K562 (cell line): ENCODE data around the gene MTIF3. TPM values are rescaled to one million over a fixed set of nuclear protein-coding genes. Genes with fewer than 3 reads are reported as not detected.
A peak's percentile ranks its signal among the peaks of the same experiment; 100 is the strongest.

Source experiments
- CBX2 ChIP-seq: fragments of 200-600 bp; sonication (generic); IDR thresholded peaks from one replicate; pipeline ENCODE4 v1.6.1; 2012; ENCODE audit warnings: mild to moderate bottlenecking, low read length, inconsistent platforms; ENCODE audit not compliant: insufficient read depth, poor library complexity, severe bottlenecking
- DDX20 ChIP-seq: fragments of 450-650 bp; IDR thresholded peaks from 2 replicates; pipeline ENCODE4 v1.6.1; 2016; ENCODE audit warnings: missing genetic modification characterization, low read depth, mild to moderate bottlenecking, missing compliant biosample characterization, moderate library complexity
- EHMT2 ChIP-seq: fragments of 450-650 bp; IDR thresholded peaks from 2 replicates; pipeline ENCODE4 v1.6.1; 2018; ENCODE audit warnings: antibody characterized with exemption
- FOXJ3 ChIP-seq: sonication (generic); formaldehyde crosslinking; IDR thresholded peaks from 2 replicates; pipeline ENCODE4 v1.4.0; 2020; ENCODE audit warnings: mild to moderate bottlenecking, missing genetic modification reagents
- JUND ChIP-seq, 2 experiments: IDR thresholded peaks; 2 replicates in 1 of 2; 3 replicates in 1 of 2; pipeline ENCODE4 v1.6.1; 2011; ENCODE audit warnings: borderline replicate concordance in 2 of 2, low read depth in 2 of 2, low read length in 2 of 2, improper control_type of control experiment in 1 of 2, missing biosample characterization in 1 of 2, missing genetic modification characterization in 1 of 2, missing genetic modification reagents in 1 of 2
- KLF16 ChIP-seq: IDR thresholded peaks from 2 replicates; pipeline ENCODE4 v1.6.1; 2016; ENCODE audit warnings: antibody characterized with exemption
- KLF6 ChIP-seq: fragments of 250-450 bp; sonication (Bioruptor Pico); IDR thresholded peaks from 2 replicates; pipeline ENCODE4 v1.4.0; 2020; ENCODE audit warnings: mild to moderate bottlenecking, moderate library complexity, borderline replicate concordance
- MAX ChIP-seq: sonication (generic); formaldehyde crosslinking; IDR thresholded peaks from 2 replicates; pipeline ENCODE4 v1.9.0; 2022; ENCODE audit warnings: mild to moderate bottlenecking, missing genetic modification reagents
- NR2F6 ChIP-seq: fragments of 450-650 bp; formaldehyde crosslinking; IDR thresholded peaks from 2 replicates; pipeline ENCODE4 v1.4.0; 2020; ENCODE audit warnings: mild to moderate bottlenecking
- PRMT5 ChIP-seq: sonication (generic); formaldehyde crosslinking; IDR thresholded peaks from 2 replicates; pipeline ENCODE4 v1.5.0; 2020; ENCODE audit warnings: missing genetic modification reagents
- ZNF134 ChIP-seq: fragments of 250-450 bp; sonication (Bioruptor Pico); conservative IDR thresholded peaks from 2 replicates; pipeline ENCODE4 v1.4.0; 2020
- ZNF398 ChIP-seq: fragments of 250-450 bp; sonication (Bioruptor Pico); IDR thresholded peaks from 2 replicates; pipeline ENCODE4 v1.8.0; 2021; ENCODE audit warnings: moderate library complexity, mild to moderate bottlenecking, inconsistent platforms
- polyA plus RNA-seq, 8 experiments: library from polyadenylated mRNA; depleted of rRNA in 4 of 8; stranded (reverse) in 5 of 8; unstranded in 3 of 8; fragments of >200 nt; fragmentation: Nextera tagmentation in 2 of 8; fragmentation: Illumina TruSeq in 1 of 8; extraction: Ambion mirVana in 2 of 8; extraction: Trizol in 1 of 8; gene quantifications; 2 replicates each; pipeline versions ENCODE4 v1.2.1 to v1.2.3, GENCODE V29; 2011 to 2014; ENCODE audit warnings: inconsistent platforms in 1 of 8, missing spikeins in 1 of 8
- total RNA-seq, 7 experiments: library from RNA; depleted of rRNA in 6 of 7; stranded (reverse); fragments of >200 nt in 6 of 7; fragmentation: Illumina TruSeq in 2 of 7; extraction: Trizol in 2 of 7; gene quantifications; 2 replicates each; pipeline versions ENCODE4 v1.2.1 to v1.2.3, GENCODE V29; 2011 to 2021; ENCODE audit warnings: low replicate concordance in 1 of 7
- TF ChIP-seq, protein P1 (sequence below): fragments of 250-450 bp; sonication (Bioruptor Pico); IDR thresholded peaks from 2 replicates; pipeline ENCODE4 v1.4.0; 2020; ENCODE audit warnings: borderline replicate concordance

MTIF3 gene
- total and polyA plus RNA-seq, 9 of the 15 experiments (the other 6 are each of a cell fraction or from before 2014, with no cell fraction given): 23.5 to 73.6 (median 45.2) TPM

DNA sequence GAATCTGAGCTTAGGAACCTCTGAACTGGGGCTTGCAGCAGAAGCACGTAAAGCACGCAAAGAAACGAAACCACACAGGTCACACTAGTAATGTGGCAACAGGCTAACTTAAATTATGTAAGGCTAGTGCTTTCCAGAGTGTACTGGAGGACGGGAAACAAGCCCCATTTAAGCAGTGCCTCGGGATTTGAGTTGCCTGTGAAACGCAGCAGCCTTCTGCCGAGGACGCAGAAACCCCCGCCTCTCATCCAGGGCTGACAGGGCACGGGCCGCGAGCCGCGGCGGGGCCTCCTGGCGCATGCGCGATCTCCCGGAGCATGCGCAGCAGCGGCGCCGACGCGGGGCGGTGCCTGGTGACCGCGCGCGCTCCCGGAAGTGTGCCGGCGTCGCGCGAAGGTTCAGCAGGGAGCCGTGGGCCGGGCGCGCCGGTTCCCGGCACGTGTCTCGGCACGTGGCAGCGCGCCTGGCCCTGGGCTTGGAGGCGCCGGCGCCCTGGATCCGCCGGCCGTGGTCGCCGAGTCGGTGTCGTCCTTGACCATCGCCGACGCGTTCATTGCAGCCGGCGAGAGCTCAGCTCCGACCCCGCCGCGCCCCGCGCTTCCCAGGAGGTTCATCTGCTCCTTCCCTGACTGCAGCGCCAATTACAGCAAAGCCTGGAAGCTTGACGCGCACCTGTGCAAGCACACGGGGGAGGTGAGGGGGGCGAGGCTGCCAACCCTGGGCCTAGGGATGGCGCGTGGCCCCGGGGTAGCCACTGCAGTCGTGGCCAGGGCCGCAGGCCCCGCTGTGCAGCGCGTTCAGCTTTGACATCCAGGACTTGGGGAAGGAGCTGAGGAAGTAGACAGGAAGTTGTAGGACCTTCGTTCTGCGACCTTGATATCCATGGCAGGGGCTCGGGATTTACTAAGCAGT lies 25.9 kb downstream of the MTIF3 start, which contains the start of gene GTF3A (continued):
- no peak for TF ChIP-seq JUND (IDR thresholded peaks at IDR 0.05; ENCODE audit: borderline replicate concordance, low read depth, low read length)
- TF ChIP-seq JUND (tag; IDR thresholded peaks at IDR 0.05; ENCODE audit: borderline replicate concordance, low read depth, low read length): no peak; the same call in 2 of the 3 replicates
- TF ChIP-seq, protein P1, sequence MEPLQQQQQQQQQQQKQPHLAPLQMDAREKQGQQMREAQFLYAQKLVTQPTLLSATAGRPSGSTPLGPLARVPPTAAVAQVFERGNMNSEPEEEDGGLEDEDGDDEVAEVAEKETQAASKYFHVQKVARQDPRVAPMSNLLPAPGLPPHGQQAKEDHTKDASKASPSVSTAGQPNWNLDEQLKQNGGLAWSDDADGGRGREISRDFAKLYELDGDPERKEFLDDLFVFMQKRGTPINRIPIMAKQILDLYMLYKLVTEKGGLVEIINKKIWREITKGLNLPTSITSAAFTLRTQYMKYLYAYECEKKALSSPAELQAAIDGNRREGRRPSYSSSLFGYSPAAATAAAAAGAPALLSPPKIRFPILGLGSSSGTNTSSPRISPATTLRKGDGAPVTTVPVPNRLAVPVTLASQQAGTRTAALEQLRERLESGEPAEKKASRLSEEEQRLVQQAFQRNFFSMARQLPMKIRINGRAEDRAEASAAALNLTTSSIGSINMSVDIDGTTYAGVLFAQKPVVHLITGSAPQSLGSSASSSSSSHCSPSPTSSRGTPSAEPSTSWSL: no peak
- TF ChIP-seq DDX20 (tag): no peak
- TF ChIP-seq EHMT2: no peak
- TF ChIP-seq ZNF398 (CRISPR knock-in tag): no peak
- no peak for TF ChIP-seq KLF6 (CRISPR knock-in tag)
- no peak for TF ChIP-seq PRMT5 (CRISPR knock-in tag)
- TF ChIP-seq KLF16: no peak
- TF ChIP-seq ZNF134 (CRISPR knock-in tag): no peak
- TF ChIP-seq FOXJ3 (CRISPR knock-in tag): no peak
- TF ChIP-seq NR2F6 (CRISPR knock-in tag): no peak
- peak; percentile 95 for TF ChIP-seq MAX
- TF ChIP-seq CBX2: no peak
